Measurements from ENCODE around the gene IRAK2. TPM values are rescaled to one million over a fixed set of nuclear protein-coding genes. Genes with fewer than 3 reads are reported as not detected.

The IRAK2 gene
- total and polyA plus RNA-seq, 2 donors (not counting 3 experiments of a cell fraction or from before 2014, with no cell fraction given): 7.9 to 10.0 TPM

GRCh38 chr3:10287936-10288574, 123.3 kb downstream of the IRAK2 start:
- POLR2A ChIA-PET: interaction anchor here (0.5 kb wide), 1 partner anchor 74 kb away, joined by 7 read pairs; no protein-coding TSS in a partner anchor
- H3K9me1 ChIP-seq (replicated peaks; ENCODE audit: control insufficient read depth, extremely low read depth, insufficient read depth, low read length): no peaks in the 10 kb centered on the region
- no peak overlapping the region for H3K27ac ChIP-seq (ENCODE audit: insufficient read depth, low read depth, low read length)
- no peaks in the 10 kb centered on the region for H3K79me2 ChIP-seq (ENCODE audit: control insufficient read depth, insufficient read depth, low read length)
- intact Hi-C loops (cut with micrococcal nuclease): no loop called here
- no peak overlapping the region for H2AFZ ChIP-seq (ENCODE audit: low read depth, low read length)
- DNase-seq (ENCODE audit: low read depth, low spot score): no peak
- H4K20me1 ChIP-seq (replicated peaks; ENCODE audit: control insufficient read depth, extremely low read depth, insufficient read depth, low read length): no peaks in the 10 kb centered on the region
- no peak overlapping the region for H3K9ac ChIP-seq (replicated peaks; ENCODE audit: extremely low read depth, insufficient read depth, low read length)
- no peaks in the 10 kb centered on the region for H3K27me3 ChIP-seq (ENCODE audit: control insufficient read depth in 2 of 2, insufficient read depth in 2 of 2, low read length in 2 of 2)
- H3K4me1 ChIP-seq (ENCODE audit: control insufficient read depth, extremely low read depth, insufficient read depth, low read length): no peaks in the 10 kb centered on the region
- no peak overlapping the region for H3K4me3 ChIP-seq (replicated peaks in 1 of 3; ENCODE audit: insufficient read depth in 1 of 3, low read depth in 1 of 3, low read length in 3 of 3)
- FAIRE-seq: no peak
- no peaks in the 10 kb centered on the region for H3K9me3 ChIP-seq (replicated peaks; ENCODE audit: control insufficient read depth, insufficient read depth, low read length)
- no peak overlapping the region for H3K4me2 ChIP-seq (ENCODE audit: insufficient read depth, low read length)
- H3K36me3 ChIP-seq (ENCODE audit: control insufficient read depth in 2 of 2, extremely low read depth in 1 of 2, insufficient read depth in 2 of 2, low read length in 2 of 2): no peaks in the 10 kb centered on the region
- no TSS peak for BruUV-seq (replicated peaks)
- no peak for TF ChIP-seq POLR2A (IDR thresholded peaks at IDR 0.05; ENCODE audit: low read depth, low read length)
- no peak for TF ChIP-seq MYC (IDR thresholded peaks at IDR 0.05; ENCODE audit: low read depth, low read length)
- TF ChIP-seq, protein P1, sequence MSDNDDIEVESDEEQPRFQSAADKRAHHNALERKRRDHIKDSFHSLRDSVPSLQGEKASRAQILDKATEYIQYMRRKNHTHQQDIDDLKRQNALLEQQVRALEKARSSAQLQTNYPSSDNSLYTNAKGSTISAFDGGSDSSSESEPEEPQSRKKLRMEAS (IDR thresholded peaks at IDR 0.05; ENCODE audit: insufficient read depth, insufficient read length): no peak
- no peak for TF ChIP-seq CTCF (IDR thresholded peaks at IDR 0.05; ENCODE audit: extremely low read depth in 1 of 2, insufficient read depth in 1 of 2, low read depth in 1 of 2, low read length in 2 of 2)
- TF ChIP-seq POLR2AphosphoS5 (IDR thresholded peaks at IDR 0.05; ENCODE audit: insufficient read depth, low read depth, low read length): no peak
- TF ChIP-seq EZH2 (IDR thresholded peaks at IDR 0.05; ENCODE audit: borderline replicate concordance, low read depth, low read length, severe bottlenecking): no peak
- TF ChIP-seq FOS (IDR thresholded peaks at IDR 0.05; ENCODE audit: borderline replicate concordance, insufficient read depth, low read length): no peak
- CTCF ChIA-PET: no interaction called here
- dilution Hi-C loops (cut with MboI; ENCODE audit: extremely low pct_ligation_motif_present, low sequenced_read_pairs): no loop called here
